ENCODE measurements around the gene PDK3.

The PDK3 gene

DNA sequence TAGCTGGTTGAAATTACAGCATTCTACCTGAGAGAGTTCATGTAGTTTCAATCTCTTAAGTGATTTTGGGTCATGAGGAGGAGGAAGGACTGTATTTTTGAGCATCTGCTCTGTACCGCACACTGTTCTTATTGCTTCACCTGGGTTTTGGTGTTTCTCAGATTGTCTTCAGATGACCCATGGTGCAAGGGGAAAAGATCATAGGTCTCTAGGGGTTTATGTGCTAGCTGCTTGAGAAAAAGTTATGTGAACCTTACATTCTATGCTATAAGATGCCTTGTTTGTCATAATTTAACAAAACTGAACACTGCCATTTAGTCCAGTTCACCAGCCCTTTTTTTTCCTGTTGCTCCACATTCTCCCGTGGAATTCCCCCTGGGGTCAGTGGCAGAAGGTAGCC, 60.4 kb downstream of the PDK3 start:
- DNase-seq (ENCODE audit: extremely low read depth, low read depth): no peak
- TF ChIP-seq, protein P1, sequence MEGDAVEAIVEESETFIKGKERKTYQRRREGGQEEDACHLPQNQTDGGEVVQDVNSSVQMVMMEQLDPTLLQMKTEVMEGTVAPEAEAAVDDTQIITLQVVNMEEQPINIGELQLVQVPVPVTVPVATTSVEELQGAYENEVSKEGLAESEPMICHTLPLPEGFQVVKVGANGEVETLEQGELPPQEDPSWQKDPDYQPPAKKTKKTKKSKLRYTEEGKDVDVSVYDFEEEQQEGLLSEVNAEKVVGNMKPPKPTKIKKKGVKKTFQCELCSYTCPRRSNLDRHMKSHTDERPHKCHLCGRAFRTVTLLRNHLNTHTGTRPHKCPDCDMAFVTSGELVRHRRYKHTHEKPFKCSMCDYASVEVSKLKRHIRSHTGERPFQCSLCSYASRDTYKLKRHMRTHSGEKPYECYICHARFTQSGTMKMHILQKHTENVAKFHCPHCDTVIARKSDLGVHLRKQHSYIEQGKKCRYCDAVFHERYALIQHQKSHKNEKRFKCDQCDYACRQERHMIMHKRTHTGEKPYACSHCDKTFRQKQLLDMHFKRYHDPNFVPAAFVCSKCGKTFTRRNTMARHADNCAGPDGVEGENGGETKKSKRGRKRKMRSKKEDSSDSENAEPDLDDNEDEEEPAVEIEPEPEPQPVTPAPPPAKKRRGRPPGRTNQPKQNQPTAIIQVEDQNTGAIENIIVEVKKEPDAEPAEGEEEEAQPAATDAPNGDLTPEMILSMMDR (IDR thresholded peaks at IDR 0.05; ENCODE audit: low read depth, low read length, missing control alignments): no peak
- H3K4me3 ChIP-seq (replicated peaks; ENCODE audit: low read depth, low read length): no peak overlapping the region

GRCh38 chrX:24526616-24527015, 61.5 kb downstream of the PDK3 start:
- no peak overlapping the region for H3K4me3 ChIP-seq (replicated peaks; ENCODE audit: low read depth, low read length)
- no peak for DNase-seq (ENCODE audit: extremely low read depth, low read depth)

GRCh38 chrX:24528605-24529004, 63.5 kb downstream of the PDK3 start:
- no peak for DNase-seq (ENCODE audit: extremely low read depth, low read depth)

More at GRCh38 chrX:24526616-24527015, 61.5 kb downstream of the PDK3 start:
- TF ChIP-seq, protein P1 (IDR thresholded peaks at IDR 0.05; ENCODE audit: low read depth, low read length, missing control alignments): no peak

DNA sequence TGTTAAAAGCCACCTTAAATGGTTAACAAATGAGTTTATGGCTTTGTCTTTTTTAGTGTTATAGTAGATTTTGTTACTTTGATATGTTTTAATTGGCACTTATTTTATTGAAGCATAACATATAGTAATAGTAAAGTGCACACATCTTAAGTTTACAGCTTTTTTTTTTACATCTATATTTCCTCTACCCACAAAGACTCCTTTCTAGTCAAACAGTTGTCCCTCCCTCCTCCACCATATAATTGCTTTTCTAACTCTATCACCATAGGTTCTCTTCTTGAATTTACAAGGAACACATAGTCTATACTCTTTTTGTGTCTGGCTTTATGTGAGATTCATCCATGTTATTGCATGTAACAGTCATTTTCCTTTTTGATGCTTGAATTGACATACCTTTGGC, 71.5 kb downstream of the PDK3 start:
- TF ChIP-seq, protein P1 (IDR thresholded peaks at IDR 0.05; ENCODE audit: low read depth, low read length, missing control alignments): no peak
- no peak for DNase-seq (ENCODE audit: extremely low read depth, low read depth)
- no peak overlapping the region for H3K4me3 ChIP-seq (replicated peaks; ENCODE audit: low read depth, low read length)

More at GRCh38 chrX:24528605-24529004, 63.5 kb downstream of the PDK3 start:
- TF ChIP-seq, protein P1 (IDR thresholded peaks at IDR 0.05; ENCODE audit: low read depth, low read length, missing control alignments): no peak
- H3K4me3 ChIP-seq (replicated peaks; ENCODE audit: low read depth, low read length): no peak overlapping the region

DNA sequence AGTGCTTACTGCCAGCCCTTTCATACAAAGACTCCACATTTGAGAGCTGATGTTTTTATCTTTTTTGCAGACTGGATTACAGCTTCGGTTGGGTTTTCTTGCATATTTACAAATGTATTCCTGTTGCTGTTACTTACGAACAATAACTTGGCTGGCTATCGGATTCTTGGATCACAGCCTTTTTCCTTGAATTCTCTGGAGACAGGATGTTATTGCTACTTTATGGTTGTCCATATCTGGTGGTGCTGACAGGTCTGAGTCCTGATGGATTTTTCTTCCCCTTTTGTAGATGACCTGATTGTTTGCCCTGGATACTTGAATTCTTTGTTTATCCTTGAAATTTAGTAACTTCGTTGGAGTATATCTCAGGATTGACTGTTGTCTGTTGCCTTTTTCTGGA, 77.7 kb downstream of the PDK3 start:
- no peak overlapping the region for H3K4me3 ChIP-seq (replicated peaks; ENCODE audit: low read depth, low read length)
- no peak for DNase-seq (ENCODE audit: extremely low read depth, low read depth)
- TF ChIP-seq, protein P1 (IDR thresholded peaks at IDR 0.05; ENCODE audit: low read depth, low read length, missing control alignments): no peak

- TF ChIP-seq, protein P1 (IDR thresholded peaks at IDR 0.05; ENCODE audit: low read depth, low read length, missing control alignments): no peak
- H3K4me3 ChIP-seq (replicated peaks; ENCODE audit: low read depth, low read length): no peak overlapping the region
- DNase-seq (ENCODE audit: extremely low read depth, low read depth): no peak
Measured at GRCh38 chrX:24547961-24548360, 82.9 kb downstream of the PDK3 start.

GRCh38 chrX:24550166-24550565, 85.1 kb downstream of the PDK3 start:
- TF ChIP-seq, protein P1 (IDR thresholded peaks at IDR 0.05; ENCODE audit: low read depth, low read length, missing control alignments): no peak
- no peak for DNase-seq (ENCODE audit: extremely low read depth, low read depth)
- H3K4me3 ChIP-seq (replicated peaks; ENCODE audit: low read depth, low read length): no peak overlapping the region
